Measurements from ENCODE around the gene FHIT.

Gene FHIT

GRCh38 chr3:60501314-60501713, 749.9 kb downstream of the FHIT start:
- DNase-seq (ENCODE audit: low read depth, low spot score), result no peak

DNA sequence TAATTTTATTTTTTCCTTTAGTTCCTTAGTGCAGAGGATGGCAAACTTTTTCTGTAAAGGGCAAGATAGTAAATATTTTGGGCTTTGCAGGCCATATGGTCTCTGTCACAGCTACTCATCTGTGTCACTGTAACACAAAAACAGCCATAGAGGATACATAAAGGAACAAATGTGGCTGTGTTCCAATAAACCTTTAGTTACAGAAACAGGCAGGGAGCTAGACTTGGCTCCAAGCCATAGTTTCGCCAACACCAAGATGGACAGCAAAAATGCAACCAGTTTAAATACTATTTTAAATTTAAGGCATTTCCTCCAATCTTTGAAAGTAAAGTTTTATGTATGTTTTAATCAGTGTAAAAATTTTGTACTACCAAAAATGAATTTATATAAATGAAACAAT, 753.4 kb downstream of the FHIT start:
- DNase-seq (ENCODE audit: low read depth, low spot score), result no peak

DNA sequence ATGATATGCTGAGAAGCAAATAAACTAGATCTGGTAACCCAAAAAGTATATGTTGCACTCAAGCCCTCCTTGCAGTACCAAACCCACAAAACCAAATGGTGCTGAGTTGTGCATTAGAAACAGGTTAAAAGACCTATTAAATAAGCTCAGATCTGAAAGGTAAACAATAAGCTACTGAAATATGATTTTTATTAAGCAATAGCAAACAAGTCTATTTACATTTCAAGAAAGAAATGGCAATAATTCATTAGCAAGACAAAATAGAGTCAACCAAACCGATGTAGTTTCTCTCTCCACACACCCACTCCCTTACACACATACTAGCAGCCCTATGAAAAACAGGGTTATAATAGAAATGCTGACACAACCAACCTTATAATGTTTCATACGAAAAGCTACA, 760.3 kb downstream of the FHIT start:
- no peak for DNase-seq (ENCODE audit: low read depth, low spot score)

DNA sequence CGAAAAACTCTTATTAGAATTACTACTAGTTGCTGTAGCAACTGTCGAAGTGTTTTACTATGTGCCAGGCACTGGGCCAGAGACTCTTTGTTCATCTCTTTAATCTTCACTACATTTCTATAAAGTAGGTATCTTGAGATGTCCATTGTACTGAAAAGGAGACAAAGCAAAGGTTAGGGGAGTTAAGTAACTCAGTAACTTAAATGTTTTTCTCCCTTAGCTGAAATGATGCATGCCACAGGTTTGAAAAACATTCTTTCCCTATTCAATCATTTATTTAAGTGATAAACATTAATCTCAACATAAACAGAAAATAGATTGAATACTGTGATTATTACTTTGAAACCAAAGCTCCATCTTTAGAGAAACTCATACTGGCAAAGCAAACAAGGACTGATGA, 776.2 kb downstream of the FHIT start:
- DNase-seq (ENCODE audit: low read depth, low spot score), result no peak

DNA sequence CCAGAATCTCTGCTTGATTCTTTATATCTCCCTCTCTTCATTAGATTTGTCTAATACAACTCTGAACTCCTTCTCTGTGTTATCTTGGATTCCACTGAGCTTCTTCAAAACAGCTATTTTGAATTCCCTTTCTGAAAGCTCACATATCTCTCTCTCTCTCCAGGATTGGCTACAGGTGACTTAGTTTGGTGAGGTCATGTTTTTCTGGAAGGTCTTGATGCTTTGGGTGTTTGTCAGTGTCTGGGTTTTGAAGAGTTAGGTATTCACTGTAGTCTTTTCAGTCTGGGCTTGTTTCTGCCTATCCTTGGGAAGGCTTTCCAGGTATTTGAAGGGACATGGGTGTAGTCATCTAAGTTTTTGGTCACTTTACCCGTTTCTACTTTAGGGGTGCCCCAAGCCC, 781.8 kb downstream of the FHIT start:
- DNase-seq (ENCODE audit: low read depth, low spot score), result no peak

GRCh38 chr3:60463685-60464084, 787.6 kb downstream of the FHIT start:
- no peak for DNase-seq (ENCODE audit: low read depth, low spot score)

DNA sequence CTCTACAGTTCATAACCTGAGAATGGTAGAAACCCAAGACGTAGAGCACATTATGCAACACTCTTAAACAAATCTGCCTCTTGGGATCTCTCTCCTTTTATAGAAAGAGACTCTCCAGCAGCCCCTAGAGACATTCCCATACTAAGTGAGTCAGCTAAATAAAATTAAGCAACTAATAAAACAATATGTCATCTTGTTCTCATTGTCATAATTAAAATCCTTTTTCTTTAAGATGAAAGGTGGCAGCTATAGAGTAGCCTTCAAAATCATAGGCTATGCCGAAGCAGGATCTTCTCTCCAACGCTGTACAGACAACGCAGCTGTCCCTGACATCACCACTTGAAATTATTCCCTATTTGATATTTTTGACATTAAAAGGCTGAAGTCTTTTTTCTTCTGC, 790.0 kb downstream of the FHIT start:
- DNase-seq (ENCODE audit: low read depth, low spot score), result no peak

- no peak for DNase-seq (ENCODE audit: low read depth, low spot score)
These were observed 795.1 kb downstream of the FHIT start for GRCh38 chr3:60456180-60456579.

- no peak for DNase-seq (ENCODE audit: low read depth, low spot score)
These were observed 797.9 kb downstream of the FHIT start for GRCh38 chr3:60453326-60453725.

GRCh38 chr3:60448696-60449095, 802.6 kb downstream of the FHIT start:
- DNase-seq (ENCODE audit: low read depth, low spot score), result no peak

DNA sequence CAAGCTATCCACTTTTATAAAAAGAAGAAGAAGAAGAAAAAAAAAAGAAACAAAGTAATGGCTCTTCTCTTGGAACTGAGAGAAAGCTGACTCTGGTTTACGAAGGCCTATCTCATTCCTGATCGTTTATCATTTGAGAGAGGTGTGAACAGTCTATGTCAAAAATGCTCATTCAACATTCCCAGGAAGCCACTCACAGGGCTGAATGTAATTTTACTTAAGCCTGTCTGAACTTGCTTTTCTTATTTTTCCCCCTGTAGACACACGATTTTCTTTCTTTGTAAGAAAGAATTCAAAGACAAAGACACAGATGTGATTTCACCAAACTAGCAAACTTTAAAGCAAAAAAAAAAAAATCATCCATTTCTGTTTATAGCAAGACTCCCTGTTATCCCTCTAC, 805.8 kb downstream of the FHIT start:
- no peak for DNase-seq (ENCODE audit: low read depth, low spot score)

DNA sequence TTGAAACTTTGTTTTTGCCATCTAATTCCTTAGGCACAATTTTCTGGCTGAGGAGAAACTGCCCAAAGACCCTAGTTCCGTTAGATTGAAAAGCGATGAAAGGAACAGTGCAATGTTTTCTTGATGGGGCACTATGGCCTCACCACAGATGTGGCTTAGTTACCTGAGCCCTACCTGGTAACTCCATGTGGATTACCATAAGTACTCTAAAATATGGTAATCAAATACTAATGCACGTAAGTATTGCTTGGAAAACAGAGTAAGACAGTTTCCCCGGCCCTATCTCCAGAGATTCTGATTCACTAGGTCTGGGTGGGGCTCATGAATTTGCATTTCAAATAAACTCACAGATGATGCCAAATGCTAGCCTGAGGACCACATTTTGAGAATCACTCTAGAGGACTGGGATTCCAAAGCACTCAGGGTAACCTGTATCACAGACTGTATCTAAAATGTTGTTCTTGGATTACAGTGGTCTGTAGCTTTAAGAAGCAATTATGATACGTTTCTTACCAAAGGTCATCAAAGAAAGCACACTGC, 806.3 kb downstream of the FHIT start:
- DNase-seq (ENCODE audit: low read depth, low spot score), result no peak

DNA sequence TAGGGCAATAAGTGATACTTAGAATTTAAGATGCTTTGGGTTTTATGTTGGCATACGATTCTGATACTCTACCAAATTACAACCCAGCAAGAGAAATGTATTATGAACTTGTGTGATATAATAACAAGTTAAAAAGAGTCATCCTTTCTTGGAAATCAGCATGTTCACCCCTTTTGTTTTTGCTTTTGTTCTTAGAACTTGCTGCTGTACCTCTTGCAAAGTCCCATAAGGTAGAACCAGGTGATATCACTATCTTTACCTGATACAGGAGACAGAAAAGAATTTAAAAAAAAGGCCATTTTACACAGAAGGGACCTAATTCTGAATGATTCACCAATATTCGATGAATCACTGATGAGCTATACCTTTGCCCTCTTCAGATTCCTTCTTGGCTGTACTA, 810.4 kb downstream of the FHIT start:
- no peak for DNase-seq (ENCODE audit: low read depth, low spot score)

DNA sequence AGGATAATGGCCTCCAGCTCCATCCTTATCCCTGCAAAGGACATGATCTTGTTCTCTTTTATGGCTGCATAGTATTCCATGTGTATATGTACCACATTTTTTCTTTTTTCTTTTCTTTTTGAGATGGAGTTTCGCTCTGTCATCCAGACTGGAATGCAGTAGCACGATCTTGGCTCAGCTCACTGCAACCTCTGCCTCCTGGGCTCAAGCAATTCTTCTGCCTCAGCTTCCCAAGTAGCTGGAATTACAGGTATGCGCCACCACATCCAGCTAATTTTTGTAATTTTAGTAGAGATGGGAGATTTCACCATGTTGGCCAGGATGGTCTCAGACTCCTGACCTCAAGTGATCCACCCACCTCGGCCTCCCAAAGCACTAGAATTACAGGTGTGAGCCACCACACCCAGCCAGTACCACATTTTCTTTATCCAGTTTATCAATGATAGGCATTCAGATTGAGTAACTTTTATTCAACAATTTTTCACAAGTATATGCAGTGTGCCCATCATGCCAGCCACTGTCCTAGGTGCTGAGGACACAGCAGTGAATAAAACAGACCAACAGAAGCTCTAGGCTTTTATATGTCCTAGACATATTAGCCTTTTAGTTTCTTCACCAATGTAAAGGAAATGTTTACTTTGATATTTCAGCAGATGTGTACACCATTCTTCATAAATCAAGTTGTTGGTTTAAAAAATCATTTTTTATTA, 815.2 kb downstream of the FHIT start:
- DNase-seq (ENCODE audit: low read depth, low spot score), result no peak

GRCh38 chr3:60434950-60435349, 816.3 kb downstream of the FHIT start:
- DNase-seq (ENCODE audit: low read depth, low spot score), result no peak

- DNase-seq (ENCODE audit: low read depth, low spot score), result no peak
These were observed 816.9 kb downstream of the FHIT start for GRCh38 chr3:60434323-60434722.

DNA sequence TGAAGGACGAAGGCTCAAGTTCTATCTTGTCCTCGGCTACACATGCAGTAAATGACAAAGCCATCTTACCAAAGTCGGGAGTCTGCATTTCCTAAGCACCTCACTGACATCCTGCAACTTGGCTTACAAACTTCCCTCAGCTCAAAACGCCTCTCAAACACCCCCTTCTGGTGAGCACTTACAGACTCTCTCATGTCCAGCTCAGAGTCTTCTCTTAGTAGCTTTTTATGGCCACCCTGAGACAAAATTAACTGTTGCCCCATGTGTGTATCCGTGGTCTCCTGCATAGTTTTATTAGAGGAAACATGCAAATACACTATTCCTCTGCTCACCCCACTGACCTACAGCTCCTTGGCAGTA, 819.7 kb downstream of the FHIT start:
- DNase-seq (ENCODE audit: low read depth, low spot score), result no peak

DNA sequence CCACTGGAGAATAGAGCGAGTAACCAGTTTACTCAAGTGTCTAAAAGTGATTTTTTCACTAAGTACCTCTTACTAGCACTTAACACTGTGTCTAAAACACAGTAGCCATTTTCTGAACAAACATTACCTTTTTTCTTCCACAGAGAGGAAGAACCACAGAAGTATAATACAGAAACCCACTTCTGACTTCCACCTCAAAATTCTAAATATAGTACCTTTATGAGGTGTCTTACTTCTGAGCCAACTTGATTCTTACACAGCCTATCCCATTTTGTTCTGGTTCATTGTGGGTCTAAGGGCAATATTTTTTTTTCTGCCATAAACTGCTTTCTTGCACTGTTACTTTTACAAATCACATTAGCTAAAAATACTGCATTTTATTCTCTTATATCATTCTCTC, 821.0 kb downstream of the FHIT start:
- no peak for DNase-seq (ENCODE audit: low read depth, low spot score)

DNA sequence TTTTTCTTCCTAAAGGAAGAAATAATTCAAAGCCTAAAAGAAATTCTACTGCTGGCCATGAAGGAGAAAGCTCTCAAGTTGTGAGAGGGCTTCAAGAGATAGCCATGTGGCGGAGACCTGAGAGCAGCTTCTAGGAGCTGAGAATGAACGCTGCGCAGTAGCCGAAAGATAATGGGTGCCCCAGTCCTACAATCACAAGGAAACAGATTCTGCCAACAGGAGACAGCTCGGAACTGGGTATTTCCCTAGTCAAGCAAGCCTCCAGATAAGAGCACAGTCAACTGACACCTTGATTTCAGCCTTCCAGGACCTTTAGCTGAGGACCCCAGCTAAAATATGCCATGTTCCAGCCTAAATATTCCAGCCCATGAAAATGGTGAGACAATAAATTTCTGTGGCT, 824.1 kb downstream of the FHIT start:
- no peak for DNase-seq (ENCODE audit: low read depth, low spot score)

- DNase-seq (ENCODE audit: low read depth, low spot score), result no peak
These were observed 826.3 kb downstream of the FHIT start for GRCh38 chr3:60424942-60425341.

DNA sequence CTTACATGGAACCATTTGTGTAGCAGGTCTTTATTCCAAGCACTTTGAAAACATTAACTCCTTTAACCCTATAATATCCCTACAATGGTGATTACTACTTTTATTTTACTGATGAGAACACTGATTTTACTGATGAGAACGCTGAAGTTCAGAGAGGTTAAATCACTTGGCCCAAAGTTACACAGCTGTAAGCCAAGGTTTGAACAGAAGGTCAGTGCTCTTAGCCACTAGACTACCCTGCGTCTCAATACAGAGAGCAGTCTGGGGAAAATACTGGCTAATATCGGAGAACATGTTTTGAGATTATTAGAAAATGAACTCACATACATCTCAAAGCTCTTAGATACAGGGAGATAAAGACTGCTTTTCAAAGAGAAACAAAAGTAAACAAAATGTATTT, 827.2 kb downstream of the FHIT start:
- DNase-seq (ENCODE audit: low read depth, low spot score), result no peak

DNA sequence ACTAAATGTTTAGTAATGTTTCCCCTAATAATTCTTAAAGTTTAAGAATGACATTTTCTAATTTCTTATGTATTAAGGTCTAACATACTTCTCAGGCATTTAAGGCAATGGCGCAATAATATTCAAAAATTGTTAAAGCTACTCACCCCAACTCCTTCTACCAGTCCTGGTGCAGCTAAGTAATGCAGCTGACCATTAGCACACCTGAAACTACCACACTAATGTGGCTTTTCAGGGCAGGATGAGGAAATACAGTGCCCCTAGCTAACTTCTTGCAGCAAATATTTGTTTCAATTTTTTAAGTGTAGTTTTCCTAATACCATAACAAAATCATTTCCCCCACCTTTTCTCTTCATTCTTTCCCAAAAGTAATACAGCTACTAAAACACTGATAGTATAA, 827.7 kb downstream of the FHIT start:
- DNase-seq (ENCODE audit: low read depth, low spot score), result no peak

DNA sequence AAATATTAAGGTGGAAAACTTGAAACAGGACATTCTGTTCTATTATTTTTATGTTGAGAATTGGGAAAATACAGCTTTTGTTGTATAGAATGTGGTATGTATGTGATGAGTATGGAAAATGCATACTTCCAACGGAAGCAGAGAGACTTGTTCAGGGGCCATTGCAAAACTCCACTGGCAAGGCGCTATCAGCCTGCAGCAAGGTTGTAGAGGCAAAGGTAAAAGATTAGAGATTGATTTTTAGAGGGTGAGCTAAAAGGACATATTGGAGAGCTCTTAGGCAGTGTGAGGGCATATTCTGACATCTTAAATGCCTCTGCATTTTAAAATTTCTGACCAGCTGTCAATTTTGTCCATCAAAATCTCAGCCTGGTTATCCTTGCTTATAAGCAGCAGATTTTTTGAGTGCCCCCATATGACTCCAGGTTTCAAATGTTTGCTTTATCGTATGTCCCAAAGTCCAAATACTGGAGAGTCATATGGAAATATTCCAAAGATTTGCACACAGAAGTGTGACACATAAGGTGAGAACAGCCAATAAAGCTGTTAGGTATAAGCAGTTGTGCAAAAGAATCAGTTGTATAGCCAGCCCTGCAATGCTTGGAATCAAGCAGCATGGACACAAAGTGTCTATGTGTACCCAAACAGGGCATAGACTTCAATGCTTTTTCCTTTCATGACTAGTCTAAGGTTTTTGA, 829.4 kb downstream of the FHIT start:
- no peak for DNase-seq (ENCODE audit: low read depth, low spot score)
